ENCODE results near the gene CD300LD. TPM values are rescaled to one million over a fixed set of nuclear protein-coding genes. Genes with fewer than 3 reads are reported as not detected.
A peak's percentile ranks its signal among the peaks of the same experiment; 100 is the strongest.

CD300LD gene
- total RNA-seq, 1 experiment from 2014 or later = not detected

DNA sequence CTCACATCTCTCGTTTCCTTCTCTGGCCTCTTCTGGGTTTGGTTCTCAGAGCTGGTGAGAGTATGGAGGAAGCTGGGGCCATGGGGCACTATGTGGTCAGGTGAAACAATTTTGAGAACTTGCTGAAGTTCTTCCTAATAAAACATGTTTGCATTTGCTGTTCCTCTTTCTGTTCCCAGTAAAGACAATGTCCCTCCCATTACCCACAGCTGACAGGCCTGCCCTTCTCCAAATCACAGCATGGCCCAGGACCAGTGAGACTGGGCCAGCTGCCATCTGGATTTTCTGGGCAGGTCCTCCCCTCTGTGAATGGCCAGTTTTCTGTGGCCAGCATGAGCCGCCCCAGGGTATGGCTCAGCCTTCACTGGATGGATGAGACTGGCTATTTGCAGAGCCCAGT, 24.7 kb downstream of the CD300LD start, which contains the start of gene CD300H:
TSS of gene CD300H (minus strand) at position 113 of the 400 bp plus-strand sequence.
- no peak within 1 kb of the TSS for H3K4me3 ChIP-seq
- H3K27me3 ChIP-seq (ENCODE audit: insufficient read depth, low read depth) = peaks cover 80% of the 10 kb centered on the region
- no peak for DNase-seq
- no peak within 1 kb of the TSS for H3K27ac ChIP-seq
- H4K20me1 ChIP-seq (ENCODE audit: insufficient read depth) = no peaks in the 10 kb centered on the region
- H3K9me2 ChIP-seq (ENCODE audit: insufficient read depth) = no peaks in the 10 kb centered on the region
- H3K4me1 ChIP-seq (replicated peaks; ENCODE audit: insufficient read depth) = no peaks in the 10 kb centered on the region
- H3F3A ChIP-seq (ENCODE audit: insufficient read depth, low read depth) = no peaks in the 10 kb centered on the region
- no peaks in the 10 kb centered on the region for H3K9me3 ChIP-seq (ENCODE audit: insufficient read depth, low read depth)
- CTCF ChIA-PET = no interaction called here
- no TSS peak for BruUV-seq (replicated peaks)
- no peak for TF ChIP-seq EZH2 (IDR thresholded peaks at IDR 0.05; ENCODE audit: low read depth)
- TF ChIP-seq, protein P1, sequence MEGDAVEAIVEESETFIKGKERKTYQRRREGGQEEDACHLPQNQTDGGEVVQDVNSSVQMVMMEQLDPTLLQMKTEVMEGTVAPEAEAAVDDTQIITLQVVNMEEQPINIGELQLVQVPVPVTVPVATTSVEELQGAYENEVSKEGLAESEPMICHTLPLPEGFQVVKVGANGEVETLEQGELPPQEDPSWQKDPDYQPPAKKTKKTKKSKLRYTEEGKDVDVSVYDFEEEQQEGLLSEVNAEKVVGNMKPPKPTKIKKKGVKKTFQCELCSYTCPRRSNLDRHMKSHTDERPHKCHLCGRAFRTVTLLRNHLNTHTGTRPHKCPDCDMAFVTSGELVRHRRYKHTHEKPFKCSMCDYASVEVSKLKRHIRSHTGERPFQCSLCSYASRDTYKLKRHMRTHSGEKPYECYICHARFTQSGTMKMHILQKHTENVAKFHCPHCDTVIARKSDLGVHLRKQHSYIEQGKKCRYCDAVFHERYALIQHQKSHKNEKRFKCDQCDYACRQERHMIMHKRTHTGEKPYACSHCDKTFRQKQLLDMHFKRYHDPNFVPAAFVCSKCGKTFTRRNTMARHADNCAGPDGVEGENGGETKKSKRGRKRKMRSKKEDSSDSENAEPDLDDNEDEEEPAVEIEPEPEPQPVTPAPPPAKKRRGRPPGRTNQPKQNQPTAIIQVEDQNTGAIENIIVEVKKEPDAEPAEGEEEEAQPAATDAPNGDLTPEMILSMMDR (conservative IDR thresholded peaks at IDR 0.05) = no peak
- no peaks in the 10 kb centered on the region for H3K79me2 ChIP-seq (ENCODE audit: low read depth)
- H2AFZ ChIP-seq = no peak within 1 kb of the TSS
- intact Hi-C loops (cut with micrococcal nuclease; ENCODE audit: unreplicated experiment) = loop anchor here (2.0 kb wide), 1 partner anchor 203 kb away; no protein-coding TSS in a partner anchor
- POLR2A ChIA-PET (ENCODE audit: unreplicated experiment) = no interaction called here
- no peak within 1 kb of the TSS for H3K4me2 ChIP-seq
- no peaks in the 10 kb centered on the region for H3K36me3 ChIP-seq (ENCODE audit: low read depth)

DNA sequence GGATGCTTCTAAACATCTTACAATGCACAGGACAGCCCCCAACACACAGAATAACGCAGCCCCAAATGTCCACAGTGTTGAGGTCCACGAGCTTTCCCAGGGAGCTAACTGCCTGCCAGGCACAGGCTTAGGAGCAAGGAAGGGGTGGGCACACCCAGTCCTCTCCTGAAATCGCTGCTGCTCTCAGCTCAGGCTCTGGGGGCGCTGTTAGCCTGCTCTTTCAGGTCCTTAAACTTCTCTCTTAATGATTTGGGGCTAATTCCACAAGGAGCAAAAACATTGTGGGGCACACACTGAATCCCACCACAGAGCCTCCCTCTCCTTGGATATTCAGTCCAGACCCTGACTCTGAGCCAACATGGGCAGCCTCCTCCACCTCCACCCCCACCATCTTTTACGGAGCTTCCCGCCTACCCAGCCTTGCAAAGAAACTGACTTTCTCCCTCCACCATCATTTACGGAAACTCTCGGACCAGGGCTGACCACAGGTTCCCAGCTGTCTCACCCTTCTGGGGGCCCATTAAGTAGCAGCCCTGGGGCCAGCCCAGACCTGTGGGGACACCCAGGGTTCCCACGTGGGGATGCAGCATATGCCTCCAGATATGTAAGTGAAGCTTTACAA, 25.8 kb downstream of the CD300LD start:
- peak in 1 of 2 experiments; percentile 22 for DNase-seq
- no TSS peak for BruUV-seq (replicated peaks)

DNA sequence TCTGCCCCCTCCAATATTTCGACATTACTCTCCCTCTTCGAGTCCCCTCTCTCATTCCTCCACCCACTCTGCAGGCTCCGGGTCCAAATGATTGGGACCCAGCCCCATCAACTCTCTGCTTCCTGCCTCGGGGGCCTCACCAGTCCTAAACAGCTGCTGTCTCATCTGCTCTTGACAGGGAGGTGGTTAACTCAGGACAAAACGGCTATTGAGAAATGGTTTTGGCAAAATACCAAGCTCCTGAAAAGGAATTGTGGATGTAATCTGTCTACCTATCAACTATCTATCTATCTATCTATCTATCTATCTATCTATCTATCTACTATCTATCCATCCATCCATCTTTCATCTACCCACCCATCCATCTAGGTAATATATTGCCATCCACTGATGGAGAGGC, 27.0 kb downstream of the CD300LD start:
- Histone ChIP-seq H3K4me1 (replicated peaks; ENCODE audit: insufficient read depth) (no peaks in the 10 kb centered on the region), H3K36me3 (ENCODE audit: low read depth) (no peaks in the 10 kb centered on the region), H3K9me2 (ENCODE audit: insufficient read depth) (no peaks in the 10 kb centered on the region), H3K27me3 (ENCODE audit: insufficient read depth, low read depth) (peaks cover 80% of the 10 kb centered on the region), H3K9me3 (ENCODE audit: insufficient read depth, low read depth) (no peaks in the 10 kb centered on the region), H3K4me2 (no peak overlapping the region), H4K20me1 (ENCODE audit: insufficient read depth) (no peaks in the 10 kb centered on the region), H2AFZ (no peak overlapping the region), H3K79me2 (ENCODE audit: low read depth) (no peaks in the 10 kb centered on the region), H3K4me3 (no peak overlapping the region), H3K27ac (no peak overlapping the region), H3F3A (ENCODE audit: insufficient read depth, low read depth) (no peaks in the 10 kb centered on the region)
- TF ChIP-seq, protein P1 (conservative IDR thresholded peaks at IDR 0.05) = no peak
- intact Hi-C loops (cut with micrococcal nuclease; ENCODE audit: unreplicated experiment) = no loop called here
- BruUV-seq (replicated peaks) = no TSS peak
- no peak for DNase-seq
- ChIA-PET POLR2A (ENCODE audit: unreplicated experiment) (no interaction called here), CTCF (no interaction called here)

More for the DNA sequence above, 25.8 kb downstream of the CD300LD start:
- H3K27ac ChIP-seq = no peak overlapping the region
- CTCF ChIA-PET = interaction anchor here (1.0 kb wide), 1 partner anchor 37 kb away, joined by 3 read pairs; no protein-coding TSS in a partner anchor
- no peak overlapping the region for H2AFZ ChIP-seq
- H3K4me2 ChIP-seq = no peak overlapping the region
- POLR2A ChIA-PET (ENCODE audit: unreplicated experiment) = interaction anchor here (0.5 to 0.7 kb wide), 3 partner anchors 81 to 1324 kb away, joined by 4 to 5 read pairs (median 4); no protein-coding TSS in a partner anchor
- intact Hi-C loops (cut with micrococcal nuclease; ENCODE audit: unreplicated experiment) = loop anchor here (2.0 kb wide), 1 partner anchor 205 kb away; no protein-coding TSS in a partner anchor
- no peaks in the 10 kb centered on the region for H3K9me3 ChIP-seq (ENCODE audit: insufficient read depth, low read depth)
- no peaks in the 10 kb centered on the region for H3K36me3 ChIP-seq (ENCODE audit: low read depth)
- no peaks in the 10 kb centered on the region for H3K4me1 ChIP-seq (replicated peaks; ENCODE audit: insufficient read depth)
- H3K4me3 ChIP-seq = no peak overlapping the region
- no peak for TF ChIP-seq EZH2 (IDR thresholded peaks at IDR 0.05; ENCODE audit: low read depth)
- TF ChIP-seq, protein P1 (conservative IDR thresholded peaks at IDR 0.05) = peak; percentile 66
- H3K27me3 ChIP-seq (ENCODE audit: insufficient read depth, low read depth) = peaks cover 81% of the 10 kb centered on the region
- H3F3A ChIP-seq (ENCODE audit: insufficient read depth, low read depth) = no peaks in the 10 kb centered on the region
- no peaks in the 10 kb centered on the region for H3K79me2 ChIP-seq (ENCODE audit: low read depth)
- no peaks in the 10 kb centered on the region for H3K9me2 ChIP-seq (ENCODE audit: insufficient read depth)
- no peaks in the 10 kb centered on the region for H4K20me1 ChIP-seq (ENCODE audit: insufficient read depth)
